ENCODE results near the gene LY6G5C.
"Not testable (repeated sequence)": the region's sequence is repeated elsewhere in the genome, so short reads cannot be mapped to it uniquely, and the experiment has no call there.

Gene LY6G5C

GRCh38 chr6:31713991-31714684 lies 33.3 kb upstream of the LY6G5C start:
- DNase-seq, result no peak

- no peak for DNase-seq
These were observed 32.6 kb upstream of the LY6G5C start for GRCh38 chr6:31713465-31713864.

- no peak for DNase-seq
These were observed 31.4 kb upstream of the LY6G5C start for GRCh38 chr6:31712296-31712695.

- DNase-seq, result no peak
These were observed 30.4 kb upstream of the LY6G5C start for GRCh38 chr6:31711233-31711632.

- no peak for DNase-seq
These were observed 29.8 kb upstream of the LY6G5C start for GRCh38 chr6:31710523-31711219.

- not testable (repeated sequence) for DNase-seq
These were observed 28.3 kb upstream of the LY6G5C start for GRCh38 chr6:31709157-31709556.

- no peak for DNase-seq
These were observed 27.4 kb upstream of the LY6G5C start for GRCh38 chr6:31708224-31708623.

GRCh38 chr6:31707701-31708100 lies 26.8 kb upstream of the LY6G5C start:
- no peak for DNase-seq

GRCh38 chr6:31706599-31706998 lies 25.7 kb upstream of the LY6G5C start, which contains the start of gene LY6G6F:
Gene LY6G6F, plus strand, starts transcription at chr6:31706866. Its CDS starts 41 bp downstream, at chr6:31706907.
- no peak for DNase-seq

- DNase-seq, result no peak
These were observed 25.1 kb upstream of the LY6G5C start for GRCh38 chr6:31705931-31706330.

GRCh38 chr6:31702819-31703716 lies 22.2 kb upstream of the LY6G5C start, which contains the start of gene ABHD16A:
Gene ABHD16A, minus strand, starts transcription at chr6:31703324. Its CDS starts 43 bp downstream, at chr6:31703281.
- DNase-seq, result peak; percentile 95

GRCh38 chr6:31702405-31702818 lies 21.5 kb upstream of the LY6G5C start:
- DNase-seq, result no peak

- DNase-seq, result peak; percentile 25
These were observed 21.0 kb upstream of the LY6G5C start for GRCh38 chr6:31701666-31702404.

GRCh38 chr6:31700740-31701401 lies 20.0 kb upstream of the LY6G5C start:
- DNase-seq, result no peak

- no peak for DNase-seq
These were observed 16.7 kb upstream of the LY6G5C start for GRCh38 chr6:31697555-31697954.

GRCh38 chr6:31693535-31693934 lies 12.7 kb upstream of the LY6G5C start:
- DNase-seq, result no peak

- no peak for DNase-seq
These were observed 12.0 kb upstream of the LY6G5C start for GRCh38 chr6:31692886-31693285.

GRCh38 chr6:31692353-31692752 lies 11.5 kb upstream of the LY6G5C start:
- DNase-seq, result no peak

GRCh38 chr6:31691564-31692108 lies 10.8 kb upstream of the LY6G5C start:
- no peak for DNase-seq

GRCh38 chr6:31691078-31691463 lies 10.2 kb upstream of the LY6G5C start:
- no peak for DNase-seq

GRCh38 chr6:31690231-31691077 lies 9.6 kb upstream of the LY6G5C start:
- no peak for DNase-seq

Data from NCI-H774 (cell line).